DMS79 treated with DMSO at 0.1 percent for 48 hours (cell line): Measurements from ENCODE around the gene ZNF44.

Source experiments
- DNase-seq: peaks from one replicate; lab custom pipeline; 2025; lab: John Stamatoyannopoulos, UW

The ZNF44 gene

DNA sequence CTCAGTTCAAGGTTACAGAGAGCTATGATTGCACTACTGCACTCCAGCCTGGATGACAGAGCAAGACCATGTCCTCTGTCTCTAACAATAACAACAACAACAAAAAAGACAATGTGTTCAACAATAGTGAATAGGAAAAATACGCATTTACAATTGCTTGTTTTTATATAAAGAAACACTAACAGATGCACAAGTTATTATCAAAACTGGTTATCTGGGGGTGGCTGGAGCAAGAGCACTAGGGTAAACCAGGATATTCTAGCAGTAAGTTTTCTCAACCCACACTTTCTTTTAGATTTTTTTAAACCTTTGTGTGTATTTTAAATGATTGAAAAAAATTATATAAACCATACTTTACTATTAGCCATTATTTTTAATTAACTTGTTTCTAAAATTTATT is 33.1 kb downstream of the ZNF44 start:
- DNase-seq: no peak

DNA sequence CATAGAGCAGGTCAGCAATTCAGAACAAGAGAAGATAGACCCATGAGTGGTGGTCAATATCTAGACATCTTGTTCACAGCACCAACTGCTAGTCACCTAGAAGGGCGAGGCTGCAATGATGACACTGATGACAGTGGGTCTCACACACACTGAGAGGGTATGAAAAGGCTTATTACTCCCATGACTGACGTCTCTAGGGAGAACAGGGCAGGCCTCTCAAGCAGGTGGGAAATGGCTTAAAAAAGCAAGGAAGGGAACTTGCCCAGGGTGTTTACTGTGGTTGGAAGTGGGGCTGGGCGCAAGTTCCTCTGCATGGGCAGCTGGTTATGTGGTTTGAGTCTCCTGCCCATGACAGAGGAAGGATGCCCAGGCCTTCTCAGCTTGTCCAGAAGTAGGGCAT is 33.8 kb downstream of the ZNF44 start:
- DNase-seq: no peak

DNA sequence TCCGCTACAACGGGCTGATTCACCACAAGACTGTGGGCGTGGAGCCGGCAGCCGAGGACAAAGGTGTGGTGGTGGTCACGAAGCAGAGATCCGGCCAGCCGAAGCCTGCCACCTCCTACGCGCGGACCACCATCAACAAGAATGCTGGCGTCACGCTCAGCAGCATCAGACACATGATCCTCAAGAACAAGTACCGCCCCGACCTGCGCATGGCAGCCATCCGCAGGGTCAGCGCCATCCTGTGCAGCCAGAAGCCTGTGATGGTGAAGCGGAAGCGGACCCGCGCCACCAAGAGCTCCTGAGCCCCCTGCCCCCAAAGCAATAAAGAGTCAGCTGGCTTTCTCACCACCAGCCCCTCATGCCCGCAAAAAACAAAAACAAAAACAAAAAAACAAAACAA is 34.4 kb downstream of the ZNF44 start:
- DNase-seq: no peak

DNA sequence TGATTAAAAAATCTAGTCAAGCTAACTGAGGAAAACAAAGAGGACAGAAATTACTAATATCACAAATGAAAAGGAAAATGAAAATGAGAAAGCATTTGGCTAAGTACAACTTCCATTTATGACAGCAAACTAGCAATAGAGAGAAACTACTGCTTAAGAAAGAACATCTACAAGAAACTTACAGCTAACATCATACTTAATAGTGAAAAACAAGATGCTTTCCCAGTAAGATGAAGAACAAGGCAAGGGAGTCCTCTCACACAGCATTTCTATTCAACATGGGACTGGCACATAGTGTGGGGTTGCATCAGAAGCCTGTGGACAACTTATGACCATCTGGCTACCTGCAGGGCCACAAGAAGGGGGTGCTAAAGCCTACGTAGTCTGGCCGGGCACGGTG is 39.3 kb downstream of the ZNF44 start:
- DNase-seq: no peak

DNA sequence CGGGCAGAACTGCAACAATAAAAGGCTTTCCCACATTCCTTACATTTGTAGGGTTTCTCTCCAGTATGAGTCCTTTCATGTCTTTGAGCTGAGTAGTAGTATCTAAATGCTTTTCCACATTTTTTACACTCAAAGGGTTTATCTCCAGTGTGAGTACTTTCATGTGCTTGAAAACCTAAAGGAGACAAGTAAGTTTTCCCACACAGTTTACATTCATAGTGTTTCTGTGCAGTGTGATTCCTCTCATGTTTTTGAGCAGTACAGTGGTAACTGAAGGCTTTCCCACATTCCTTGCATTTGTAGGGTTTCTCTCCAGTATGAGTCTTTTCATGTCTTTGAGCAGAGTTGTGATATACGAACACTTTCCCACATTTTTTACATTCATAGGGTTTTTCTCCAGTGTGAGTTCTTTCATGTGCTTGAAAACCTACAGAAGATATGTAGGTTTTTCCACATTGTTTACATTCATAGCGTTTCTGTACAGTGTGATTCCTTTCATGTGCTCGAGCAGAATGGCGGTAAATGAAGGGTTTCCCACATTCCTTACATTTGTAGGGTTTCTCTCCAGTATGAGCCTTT is 47.0 kb downstream of the ZNF44 start:
- no peak for DNase-seq

DNA sequence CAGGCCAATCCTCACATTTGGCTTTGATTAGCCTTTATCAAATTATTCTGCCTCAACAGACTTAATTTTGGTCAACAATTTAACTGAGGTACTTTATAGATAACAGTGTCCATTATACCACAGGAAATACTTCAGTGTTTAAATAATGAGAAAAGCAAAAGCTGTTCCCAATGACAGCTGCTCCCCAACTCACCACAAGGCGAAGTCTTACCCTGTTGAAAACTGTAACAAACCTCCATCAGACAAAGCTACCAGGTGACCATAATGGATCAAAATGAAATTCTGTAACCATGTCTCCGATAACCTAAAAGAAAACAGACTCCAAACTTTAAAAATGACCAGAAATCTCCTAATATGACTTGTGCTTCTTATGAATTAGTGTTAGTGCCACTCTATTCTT is 50.3 kb downstream of the ZNF44 start:
- DNase-seq: no peak

DNA sequence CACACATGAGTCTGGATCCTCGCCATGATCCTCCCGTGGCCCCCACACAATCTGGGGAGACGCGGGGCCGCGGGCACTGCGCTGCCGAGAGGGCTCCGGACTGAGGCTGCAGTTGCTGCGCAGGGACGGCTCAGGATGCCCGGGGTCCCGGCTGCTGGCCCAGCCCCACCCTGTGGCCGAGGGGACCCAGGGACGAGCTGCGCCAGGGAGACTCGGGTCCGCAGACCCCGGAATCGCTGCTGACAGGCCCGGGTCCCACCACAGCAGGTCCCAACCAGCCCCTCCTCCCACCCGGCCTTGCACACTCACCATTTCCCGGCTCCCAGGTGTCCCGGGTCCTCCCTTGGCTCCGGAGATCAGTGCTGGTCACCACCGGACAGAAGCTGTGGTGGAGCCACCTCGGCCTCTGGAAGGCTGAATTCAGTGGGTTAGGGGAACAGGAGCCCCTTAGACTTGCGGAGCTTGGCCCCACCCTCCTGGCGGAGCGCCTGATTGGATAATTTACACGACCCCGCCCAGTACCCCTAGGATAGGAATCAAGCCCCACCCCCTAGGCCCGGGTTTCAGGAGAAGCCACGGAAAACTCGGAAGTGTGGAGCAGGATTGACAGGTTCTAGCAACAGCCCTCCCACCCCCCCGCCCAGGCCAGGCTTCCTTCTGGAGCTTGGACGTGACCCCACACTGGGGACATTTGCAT is 57.4 kb downstream of the ZNF44 start:
- DNase-seq: no peak

DNA sequence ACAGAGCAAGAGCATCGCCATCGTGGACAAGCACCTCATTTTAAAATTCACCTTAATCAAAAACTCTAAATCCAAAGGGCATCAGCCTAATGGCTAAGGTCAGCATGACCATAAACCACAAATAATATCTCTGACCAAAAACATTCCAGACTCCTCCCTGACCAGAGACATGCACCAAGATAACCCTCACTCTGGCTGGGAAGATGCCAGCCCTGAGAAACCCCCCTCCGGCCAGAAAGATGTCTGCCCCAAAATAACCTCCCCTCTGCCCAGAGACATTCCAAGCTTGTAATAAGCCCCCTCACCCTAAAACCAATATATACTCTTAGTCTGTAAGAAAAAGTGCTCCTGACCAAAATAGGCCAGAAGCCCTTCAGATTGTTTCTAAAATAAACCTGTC is 61.7 kb downstream of the ZNF44 start:
- no peak for DNase-seq

DNA sequence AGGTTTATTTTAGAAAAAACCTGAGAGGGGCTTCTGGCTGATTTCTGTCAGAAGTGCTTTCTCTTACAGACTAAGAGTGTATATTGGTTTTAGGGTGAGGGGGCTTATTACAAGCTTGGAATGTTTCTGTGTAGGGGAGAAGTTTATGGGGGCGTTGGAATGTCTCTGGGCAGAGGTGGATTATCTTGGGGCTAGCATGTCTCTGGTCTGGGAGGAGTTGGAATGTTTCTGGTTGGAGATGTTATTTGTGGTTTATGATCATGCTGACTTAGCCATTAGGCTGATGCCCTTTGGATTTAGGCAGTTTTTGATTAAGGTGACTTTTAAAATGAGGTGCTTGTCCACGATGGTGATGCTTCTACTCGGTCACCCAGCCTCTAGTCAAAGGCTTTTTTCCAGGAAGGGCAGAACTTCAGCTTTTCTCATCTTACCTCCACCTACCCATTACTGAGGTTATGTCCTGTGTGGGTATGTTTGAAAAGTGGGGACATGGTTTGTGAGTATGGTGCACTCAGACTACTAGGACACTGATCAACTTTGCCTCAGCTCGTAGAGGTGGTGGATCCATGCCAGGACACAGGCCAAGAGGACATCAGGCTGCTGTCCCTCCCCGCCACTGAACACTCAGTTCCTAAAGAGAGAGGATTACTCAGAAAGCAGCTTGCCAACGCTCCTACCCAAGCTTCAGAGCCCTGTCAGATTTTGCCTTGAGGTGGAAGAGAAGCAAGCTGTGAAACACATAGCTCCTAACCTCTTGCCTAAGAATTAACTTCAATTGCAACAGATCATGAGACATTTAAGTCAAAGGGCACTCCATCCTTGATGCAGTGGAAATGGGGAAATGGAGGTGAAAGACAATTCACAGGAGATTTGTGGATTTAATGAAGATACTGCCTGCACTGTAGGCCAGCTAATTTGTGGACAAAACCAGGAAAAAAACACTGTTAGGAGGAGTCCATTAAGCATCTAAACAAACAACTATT is 63.6 kb downstream of the ZNF44 start:
- no peak for DNase-seq

DNA sequence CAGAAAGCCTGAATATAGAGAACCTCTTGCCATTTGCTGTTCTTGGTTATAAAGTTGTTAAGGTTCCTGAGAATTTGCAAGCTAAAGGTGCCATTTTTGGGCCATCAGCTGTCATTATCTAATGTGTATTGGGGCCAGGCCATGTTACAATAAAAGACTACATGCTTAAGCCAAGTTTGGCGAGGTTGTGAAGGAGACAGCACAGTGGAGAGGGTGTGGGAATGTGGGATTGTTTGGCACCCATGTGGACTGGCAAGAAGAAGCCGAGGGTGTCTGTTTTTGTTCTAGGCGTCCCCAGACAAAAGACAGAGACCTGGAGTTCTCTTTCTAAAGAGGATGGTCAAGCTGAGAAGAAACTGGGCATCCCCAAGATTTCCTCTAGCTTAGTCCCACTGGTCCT is 64.7 kb downstream of the ZNF44 start:
- no peak for DNase-seq

DNA sequence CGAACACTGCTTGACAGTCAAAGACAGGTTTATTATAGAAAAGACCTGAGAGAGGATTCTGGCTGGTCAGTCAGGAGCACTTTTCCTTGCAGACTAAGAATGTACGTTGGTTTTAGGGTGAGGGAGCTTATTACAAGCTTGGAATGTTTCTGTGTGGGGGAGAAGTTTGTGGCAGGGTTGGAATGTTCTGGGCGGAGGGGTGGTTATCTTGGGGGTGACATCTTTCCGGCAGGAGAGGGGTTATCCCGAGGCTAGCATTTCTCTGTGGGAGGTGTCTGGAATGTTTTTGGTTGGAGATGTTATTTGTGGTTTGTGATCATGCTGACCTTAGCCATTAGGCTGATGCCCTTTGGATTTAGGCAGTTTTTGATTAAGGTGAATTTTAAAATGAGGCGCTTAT is 70.0 kb downstream of the ZNF44 start:
- no peak for DNase-seq

DNA sequence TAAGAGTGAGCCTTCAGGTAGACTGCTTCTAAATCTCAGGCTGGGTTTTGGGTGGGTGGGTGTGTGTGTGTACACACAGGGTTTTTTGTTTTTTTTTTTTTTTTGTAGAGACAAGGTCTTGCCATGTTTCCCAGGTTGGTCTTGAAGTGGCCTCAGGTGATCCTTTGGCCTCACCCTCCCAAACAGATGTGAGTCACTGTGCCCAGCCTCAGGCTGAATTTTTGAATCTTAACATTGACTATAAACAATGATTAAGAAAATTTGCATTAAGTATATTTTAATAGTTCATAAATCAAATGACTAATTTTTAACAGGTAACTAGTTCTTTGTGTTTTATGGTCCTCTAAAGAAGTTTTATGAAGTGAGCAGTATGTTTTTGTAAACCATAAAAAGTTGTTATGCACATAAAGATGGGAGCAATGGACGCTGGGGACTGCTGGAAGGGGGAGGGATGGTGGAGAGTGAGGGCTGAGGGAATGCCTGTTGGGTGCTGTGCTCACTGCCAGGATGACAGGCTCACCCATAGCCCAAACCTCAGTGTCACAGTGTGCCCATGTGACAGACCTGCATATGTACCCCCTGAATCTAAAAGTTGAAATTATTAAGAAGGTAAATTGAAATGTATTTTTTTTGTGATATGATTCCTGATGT is 71.6 kb downstream of the ZNF44 start:
- DNase-seq: no peak
